ENCODE data around the gene TOLLIP.

DNA sequence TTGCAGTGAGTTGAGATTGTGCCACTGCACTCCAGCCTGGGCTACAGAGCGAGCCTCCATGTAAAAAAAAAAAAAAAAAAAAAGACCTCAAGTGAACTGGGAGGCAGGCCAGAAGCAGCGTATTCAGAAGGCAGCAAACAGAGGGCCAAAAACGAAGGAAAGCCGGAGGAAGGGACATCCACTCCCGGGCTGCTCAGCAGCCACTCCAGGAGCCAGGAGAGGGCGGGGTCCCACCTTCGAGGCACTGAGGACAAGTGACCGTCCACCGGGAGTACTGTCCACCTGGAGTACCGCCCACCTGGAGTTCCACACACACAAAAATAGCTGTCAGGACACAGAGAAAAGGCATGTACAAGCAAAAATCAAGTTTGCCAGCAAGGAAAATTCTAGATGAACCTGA is 5.5 kb downstream of the TOLLIP start:
- TF ChIP-seq POLR2A (IDR thresholded peaks at IDR 0.05; ENCODE audit: low read depth, low read length) (no peak), TAF1 (IDR thresholded peaks at IDR 0.05; ENCODE audit: low read depth, low read length) (no peak)

Data from GM12891 (cell line).